Measurements from ENCODE around the gene TRAPPC3L. TPM values are rescaled to one million over a fixed set of nuclear protein-coding genes. Genes with fewer than 3 reads are reported as not detected.

Gene TRAPPC3L
- total RNA-seq, 2 donors from 2014 or later: not detected

DNA sequence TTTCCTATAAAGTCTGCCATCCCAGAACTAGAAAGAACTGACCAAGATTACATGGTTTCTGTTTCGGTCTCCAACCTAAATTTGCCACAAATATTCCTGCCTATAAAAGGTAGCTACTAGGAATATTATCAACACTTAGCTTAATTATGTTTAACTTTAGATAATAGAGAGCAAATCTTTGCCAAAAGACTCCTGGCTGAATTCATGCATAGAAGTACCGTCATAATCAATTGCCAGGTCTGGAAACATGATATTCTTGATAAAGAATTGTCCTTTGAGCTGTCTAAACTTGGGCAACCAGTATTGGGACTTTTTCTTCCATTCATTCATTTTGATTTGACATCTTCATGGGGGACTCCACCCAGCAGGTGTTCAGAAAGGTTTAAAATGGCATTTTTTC is 61.9 kb downstream of the TRAPPC3L start:
- no peak for TF ChIP-seq POLR2A (IDR thresholded peaks at IDR 0.05)
- no peak for TF ChIP-seq CTCF (IDR thresholded peaks at IDR 0.05)
- peaks cover 5% of the 10 kb centered on the region for H3K4me1 ChIP-seq
- H3K27ac ChIP-seq: no peak overlapping the region
- H3K9me3 ChIP-seq: no peaks in the 10 kb centered on the region
- H3K27me3 ChIP-seq: no peaks in the 10 kb centered on the region
- ATAC-seq: peak; percentile 67
- H3K4me3 ChIP-seq: no peak overlapping the region
- 9 to 20% methylated on average over 2 of the region's 2 CpGs for WGBS, 2 donors
- no peak for DNase-seq
- intact Hi-C loops (cut with DNase I): no loop called here
- no peaks in the 10 kb centered on the region for H3K36me3 ChIP-seq (replicated peaks in 1 of 2; ENCODE audit: insufficient read depth in 1 of 2, low read depth in 2 of 2)

DNA sequence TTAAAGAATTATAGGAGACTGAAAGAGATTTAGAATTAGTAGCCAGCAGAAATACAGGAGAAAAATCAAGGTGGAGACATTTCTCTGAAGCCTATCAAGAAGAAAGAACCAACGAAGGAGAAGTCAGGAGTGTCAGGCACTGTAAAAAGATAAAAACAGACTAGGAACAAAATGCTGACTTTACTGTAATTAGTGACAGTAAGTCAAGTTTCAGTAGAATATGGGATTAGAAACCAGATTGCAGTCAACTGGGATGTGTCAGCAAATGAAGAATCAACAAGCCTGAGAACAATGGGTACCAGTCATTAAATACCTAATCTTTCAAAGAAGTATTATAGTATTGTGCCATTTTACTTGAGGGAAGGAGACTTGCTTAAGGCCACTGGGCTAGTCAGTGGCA is 62.7 kb downstream of the TRAPPC3L start:
- TF ChIP-seq CTCF (IDR thresholded peaks at IDR 0.05): no peak
- no peak for TF ChIP-seq POLR2A (IDR thresholded peaks at IDR 0.05)
- WGBS, 2 donors: 72 to 87% methylated on average over 1 of the region's 1 CpG
- no peaks in the 10 kb centered on the region for H3K36me3 ChIP-seq (replicated peaks in 1 of 2; ENCODE audit: insufficient read depth in 1 of 2, low read depth in 2 of 2)
- H3K4me3 ChIP-seq: no peak overlapping the region
- peaks cover 5% of the 10 kb centered on the region for H3K4me1 ChIP-seq
- H3K9me3 ChIP-seq: no peaks in the 10 kb centered on the region
- no peak overlapping the region for H3K27ac ChIP-seq
- ATAC-seq (no peak), DNase-seq (no peak)
- intact Hi-C loops (cut with DNase I): no loop called here
- no peaks in the 10 kb centered on the region for H3K27me3 ChIP-seq

- Histone ChIP-seq H3K27ac (no peak overlapping the region), H3K9me3 (no peaks in the 10 kb centered on the region), H3K36me3 (replicated peaks in 1 of 2; ENCODE audit: insufficient read depth in 1 of 2, low read depth in 2 of 2) (no peaks in the 10 kb centered on the region), H3K4me1 (no peaks in the 10 kb centered on the region), H3K4me3 (no peak overlapping the region), H3K27me3 (no peaks in the 10 kb centered on the region)
- DNase-seq: no peak
- TF ChIP-seq POLR2A (IDR thresholded peaks at IDR 0.05) (no peak), CTCF (IDR thresholded peaks at IDR 0.05) (no peak)
- 70 to 73% methylated on average over 5 of the region's 5 CpGs for WGBS, 2 donors
- intact Hi-C loops (cut with DNase I): no loop called here
- ATAC-seq: no peak
Observed at GRCh38 chr6:116476002-116476678, 69.3 kb downstream of the TRAPPC3L start.

DNA sequence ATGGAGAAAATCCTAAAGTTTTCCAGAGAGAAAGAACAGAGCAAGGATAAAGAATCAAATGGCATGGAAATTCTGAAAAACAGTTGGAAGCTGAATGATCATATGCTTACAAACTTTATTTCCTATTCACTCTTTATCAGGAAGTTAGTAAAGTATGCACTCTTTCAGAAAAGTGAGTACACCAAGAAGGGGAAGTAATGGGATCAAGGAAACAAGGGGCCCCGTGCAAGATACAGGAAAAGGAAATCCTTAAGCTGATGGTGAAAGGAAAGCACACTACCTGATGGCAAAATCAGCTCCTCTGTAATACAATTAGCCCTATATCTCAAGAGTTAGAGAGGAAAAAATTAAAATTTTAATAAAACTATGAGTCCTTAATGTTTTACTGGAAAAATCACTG is 70.3 kb downstream of the TRAPPC3L start:
- Histone ChIP-seq H3K4me3 (no peak overlapping the region), H3K27ac (no peak overlapping the region), H3K27me3 (no peaks in the 10 kb centered on the region), H3K9me3 (no peaks in the 10 kb centered on the region), H3K4me1 (no peaks in the 10 kb centered on the region), H3K36me3 (replicated peaks in 1 of 2; ENCODE audit: insufficient read depth in 1 of 2, low read depth in 2 of 2) (no peaks in the 10 kb centered on the region)
- WGBS, 2 donors: 64 to 69% methylated on average over 1 of the region's 1 CpG
- DNase-seq: no peak
- intact Hi-C loops (cut with DNase I): no loop called here
- no peak for TF ChIP-seq CTCF (IDR thresholded peaks at IDR 0.05)
- TF ChIP-seq POLR2A (IDR thresholded peaks at IDR 0.05): no peak
- ATAC-seq: no peak

DNA sequence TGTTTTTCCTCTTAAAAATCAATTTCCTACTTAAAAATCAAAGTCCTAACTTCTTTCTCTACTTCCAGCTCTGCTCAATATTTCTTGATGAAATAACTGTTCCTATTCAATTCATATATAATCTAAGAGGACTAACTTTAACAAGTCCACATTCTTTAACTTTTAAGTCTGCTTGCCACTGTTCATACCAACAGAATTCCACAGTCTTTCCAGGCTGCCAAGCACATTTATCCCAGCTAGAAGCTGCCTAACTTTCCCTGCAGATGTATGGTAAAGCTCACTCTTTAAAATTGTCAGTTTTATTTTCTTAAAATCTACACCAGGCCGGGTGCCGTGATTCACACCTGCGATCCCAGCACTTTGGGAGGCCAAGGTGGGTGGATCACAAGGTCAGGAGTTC is 72.8 kb downstream of the TRAPPC3L start:
- Histone ChIP-seq H3K27me3 (no peaks in the 10 kb centered on the region), H3K27ac (no peak overlapping the region), H3K36me3 (replicated peaks in 1 of 2; ENCODE audit: insufficient read depth in 1 of 2, low read depth in 2 of 2) (no peaks in the 10 kb centered on the region), H3K4me1 (no peaks in the 10 kb centered on the region), H3K9me3 (no peaks in the 10 kb centered on the region), H3K4me3 (no peak overlapping the region)
- DNase-seq (no peak), ATAC-seq (no peak)
- TF ChIP-seq CTCF (IDR thresholded peaks at IDR 0.05) (no peak), POLR2A (IDR thresholded peaks at IDR 0.05) (no peak)
- WGBS, 2 donors: 80 to 96% methylated on average over 3 of the region's 3 CpGs
- intact Hi-C loops (cut with DNase I): no loop called here

All from body of pancreas (tissue), 4 donors.